HG03520 (cell line): ENCODE results near the gene ITPR2.

Source experiments
- ATAC-seq: cut with Tn5 transposase; IDR thresholded peaks from one replicate; pipeline ENCODE4 v1.9.1; 2021; ENCODE audit warnings: mild to moderate bottlenecking, moderate library complexity; ENCODE audit not compliant: unreplicated experiment

The ITPR2 gene

GRCh38 chr12:26711569-26711968 is 121.4 kb downstream of the ITPR2 start:
- no peak for ATAC-seq

- ATAC-seq, result no peak
Measured at GRCh38 chr12:26711072-26711471, 121.9 kb downstream of the ITPR2 start.

- no peak for ATAC-seq
Measured at GRCh38 chr12:26705851-26706250, 127.1 kb downstream of the ITPR2 start.

DNA sequence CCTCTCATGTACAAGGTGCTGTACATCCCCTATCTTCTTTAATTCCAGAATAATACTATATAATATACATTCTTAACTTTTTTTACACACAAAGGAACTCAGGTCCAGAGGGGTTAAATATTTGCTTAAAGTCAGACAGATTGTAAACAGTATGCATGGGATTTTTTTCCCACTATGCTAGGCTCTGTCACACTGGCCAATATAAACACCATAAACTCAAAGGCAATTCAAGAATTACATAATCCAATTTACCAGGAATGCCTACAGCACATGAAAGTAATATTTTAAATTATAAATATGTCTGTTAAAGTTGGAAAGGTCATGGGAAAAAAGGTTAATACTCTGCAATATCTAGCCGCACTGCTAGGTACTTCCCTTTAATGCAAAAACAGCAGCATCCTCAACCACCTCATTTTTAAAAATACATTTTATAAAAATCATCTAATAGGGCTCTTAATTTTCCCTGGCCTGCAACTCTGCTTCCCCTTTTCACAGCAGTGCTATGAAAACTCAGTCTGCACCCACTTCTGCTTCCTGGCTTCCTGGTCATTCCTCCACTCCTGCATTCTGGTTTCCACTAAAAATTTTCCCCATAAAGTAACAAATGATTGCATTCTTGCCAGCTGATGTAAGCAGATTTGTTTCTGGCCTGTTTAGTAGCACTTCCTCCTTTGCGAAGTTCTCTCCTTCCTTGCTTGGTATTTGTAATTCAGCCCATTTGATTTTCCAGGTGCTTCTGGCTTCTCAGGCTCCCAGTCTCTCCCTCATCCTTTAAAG is 128.1 kb downstream of the ITPR2 start:
- ATAC-seq, result no peak

- no peak for ATAC-seq
Measured at GRCh38 chr12:26704214-26704613, 128.8 kb downstream of the ITPR2 start.

GRCh38 chr12:26702741-26703140 is 130.3 kb downstream of the ITPR2 start:
- no peak for ATAC-seq

DNA sequence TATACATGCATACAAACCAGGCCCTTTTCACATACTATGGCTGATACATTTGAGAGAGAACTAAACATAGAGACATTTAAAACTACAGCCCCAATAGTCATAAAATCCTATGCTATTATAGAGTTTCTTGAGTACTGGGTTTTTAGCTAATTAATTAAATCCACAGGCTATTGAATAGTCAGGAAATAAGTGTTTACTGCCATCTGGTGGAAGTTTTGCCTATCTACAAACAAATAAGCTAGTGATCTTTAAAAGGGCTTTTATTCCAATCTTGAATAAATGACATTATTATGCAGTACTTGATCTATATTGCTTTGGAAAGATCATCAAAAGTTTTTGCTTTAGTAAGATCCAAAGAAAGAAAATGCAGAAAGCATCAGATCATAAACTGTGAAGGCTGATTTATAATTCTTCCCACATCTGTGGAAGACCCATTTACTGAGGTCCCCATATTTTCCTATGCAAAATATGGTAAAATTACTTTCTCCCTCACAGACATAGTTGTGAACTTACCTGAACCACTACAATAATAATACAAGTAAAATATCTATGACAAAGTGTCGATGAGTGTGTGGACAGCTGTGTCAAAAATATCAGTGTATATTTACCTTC is 131.3 kb downstream of the ITPR2 start:
- ATAC-seq, result no peak

DNA sequence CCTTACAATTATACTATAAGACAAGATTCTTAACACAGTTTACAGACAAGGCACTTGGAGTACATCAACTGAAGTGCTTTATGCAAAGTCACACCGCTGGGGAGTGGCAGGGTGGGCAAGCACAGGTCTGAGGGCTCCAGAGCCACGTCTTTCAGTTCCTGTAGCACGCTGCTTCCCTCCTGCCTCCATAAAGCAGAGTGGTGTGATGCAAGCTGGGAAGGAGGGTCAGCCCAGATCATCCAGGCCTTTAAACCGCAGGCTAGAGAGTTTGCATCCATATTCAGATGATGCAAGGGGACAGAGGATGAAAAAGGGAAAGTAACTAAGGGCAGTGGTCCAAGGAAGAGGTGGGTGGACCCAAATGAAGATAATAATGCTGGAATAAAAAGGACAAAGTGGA is 132.6 kb downstream of the ITPR2 start:
- no peak for ATAC-seq

DNA sequence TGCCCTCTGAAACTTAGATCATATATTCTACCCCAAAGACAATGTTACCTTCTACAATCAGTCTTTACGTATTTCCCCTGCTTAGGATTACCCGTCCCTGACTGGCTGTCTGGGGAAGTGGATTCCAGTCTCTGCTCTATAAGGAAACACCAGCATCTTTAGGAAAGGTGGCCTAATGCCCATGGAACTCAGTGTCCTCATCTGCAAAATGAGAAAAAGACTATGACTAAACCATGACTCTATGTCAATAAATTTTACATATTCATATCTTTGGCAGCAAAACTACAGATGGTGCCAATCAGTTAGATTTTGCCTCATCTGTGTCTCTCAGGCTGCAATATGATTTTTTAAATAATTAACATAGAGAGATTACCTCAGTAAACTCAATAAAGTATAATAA is 133.8 kb downstream of the ITPR2 start:
- no peak for ATAC-seq

GRCh38 chr12:26698186-26698585 is 134.8 kb downstream of the ITPR2 start:
- no peak for ATAC-seq

GRCh38 chr12:26697217-26697616 is 135.8 kb downstream of the ITPR2 start:
- no peak for ATAC-seq

GRCh38 chr12:26696613-26697092 is 136.3 kb downstream of the ITPR2 start:
- no peak for ATAC-seq

GRCh38 chr12:26696048-26696612 is 136.9 kb downstream of the ITPR2 start:
- ATAC-seq, result no peak

DNA sequence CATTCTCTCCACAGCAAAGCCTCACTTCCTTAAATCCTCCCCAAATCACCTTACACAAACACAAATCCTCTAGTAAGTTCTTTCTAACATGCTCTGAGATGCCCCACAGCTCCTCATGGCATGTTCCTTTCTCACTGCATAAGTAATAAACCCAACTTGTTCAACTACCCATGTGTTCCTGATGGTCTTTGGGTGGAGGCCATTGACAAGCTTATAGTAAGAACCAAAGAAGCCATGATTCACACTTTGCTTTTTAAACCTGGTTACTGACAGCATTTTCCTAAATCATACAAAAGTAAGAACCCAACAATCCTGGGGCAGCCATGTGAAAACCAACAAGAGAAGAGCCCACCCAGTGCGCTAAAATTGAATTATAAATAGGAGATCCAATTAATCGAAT is 138.6 kb downstream of the ITPR2 start:
- ATAC-seq, result no peak

DNA sequence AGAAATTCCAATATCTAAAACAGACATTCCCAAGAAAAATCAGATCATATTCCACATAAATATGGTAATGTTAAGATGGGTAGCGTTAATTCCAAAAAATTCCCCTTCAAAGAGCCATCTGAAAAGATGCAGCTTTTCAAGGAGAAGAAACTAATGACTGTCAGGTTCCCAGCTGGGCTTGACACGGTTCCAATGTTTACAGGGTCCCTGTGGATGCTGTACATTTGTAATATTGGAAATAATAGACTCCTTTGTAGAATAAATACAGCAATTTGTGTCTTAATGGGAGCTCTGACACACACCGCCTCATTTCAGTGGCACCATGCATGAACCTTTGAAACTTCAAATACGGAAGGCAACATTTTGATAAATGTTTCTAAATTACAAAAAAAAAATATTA is 140.6 kb downstream of the ITPR2 start:
- no peak for ATAC-seq

GRCh38 chr12:26691234-26691970 is 141.6 kb downstream of the ITPR2 start:
- ATAC-seq, result no peak

DNA sequence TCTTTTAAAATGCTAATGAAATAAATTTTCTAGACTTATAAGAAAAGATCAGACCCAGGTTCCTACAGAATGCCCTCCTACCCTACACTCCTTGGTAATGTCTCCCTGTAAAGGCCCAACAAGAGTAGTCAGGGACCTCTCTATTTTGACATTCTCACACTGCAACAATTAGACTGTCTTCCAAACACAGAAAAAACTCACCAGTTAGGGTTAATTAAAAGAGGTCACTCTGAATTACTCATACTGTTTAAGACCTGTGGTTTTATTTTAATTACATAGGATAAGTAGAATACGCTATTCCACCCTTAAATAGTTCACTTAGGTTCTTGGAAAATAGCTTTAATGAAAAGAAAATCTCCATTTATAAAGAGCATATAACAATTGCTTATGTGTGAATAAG is 142.4 kb downstream of the ITPR2 start:
- no peak for ATAC-seq

DNA sequence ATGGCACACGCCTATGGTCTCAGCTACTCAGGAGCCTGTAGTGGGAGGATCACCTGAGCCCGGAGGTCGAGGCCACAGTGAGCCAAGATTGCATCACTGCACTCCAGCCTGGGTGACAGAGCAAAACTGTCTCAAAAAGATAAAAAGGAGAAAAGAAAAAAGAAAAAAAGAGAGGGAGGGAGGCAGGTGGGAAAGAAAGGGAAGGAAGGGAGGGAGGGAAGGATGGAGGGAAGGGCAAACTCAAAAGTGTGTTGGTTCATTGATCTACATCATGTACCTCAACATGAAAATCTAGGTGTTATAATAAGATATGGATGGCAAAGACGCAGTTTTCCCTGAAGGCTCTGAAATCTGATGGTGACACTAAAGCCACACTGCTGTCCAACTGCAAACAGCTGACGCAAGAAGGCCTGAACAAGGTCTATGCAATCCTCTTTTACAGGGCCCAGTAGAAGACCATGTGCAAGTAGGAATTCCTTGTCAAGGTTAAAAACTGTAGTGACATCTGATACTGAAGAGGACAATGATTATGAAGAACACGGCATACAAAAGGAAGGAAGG is 143.6 kb downstream of the ITPR2 start:
- ATAC-seq, result no peak

DNA sequence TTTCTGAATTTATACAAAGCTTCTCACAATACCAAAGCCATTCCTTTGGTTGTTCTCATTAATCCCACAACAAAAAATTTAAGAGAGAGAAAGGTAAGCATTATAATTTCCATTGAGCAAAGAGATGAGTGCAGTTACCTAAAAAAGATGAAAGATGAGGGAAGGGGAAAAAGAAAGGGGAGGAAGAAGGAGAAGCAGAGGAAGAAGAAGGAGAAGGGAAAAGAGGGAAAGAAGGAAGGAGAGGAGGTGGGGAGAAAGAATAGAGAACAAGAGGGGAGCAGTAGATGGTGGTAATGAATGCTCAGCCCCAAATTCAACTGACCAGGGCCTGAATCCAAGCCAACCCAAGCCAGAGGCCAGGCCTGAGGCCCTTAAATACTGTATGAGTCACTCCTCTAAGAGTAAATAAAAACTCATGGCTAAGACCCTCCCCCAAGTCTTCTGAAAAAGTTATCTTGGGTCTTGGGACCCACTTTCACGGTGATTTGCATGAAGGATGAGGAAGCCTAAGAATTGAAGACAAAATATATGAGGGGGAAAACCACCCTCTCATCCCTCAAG is 144.6 kb downstream of the ITPR2 start:
- ATAC-seq, result no peak

GRCh38 chr12:26686408-26686807 is 146.6 kb downstream of the ITPR2 start:
- no peak for ATAC-seq

DNA sequence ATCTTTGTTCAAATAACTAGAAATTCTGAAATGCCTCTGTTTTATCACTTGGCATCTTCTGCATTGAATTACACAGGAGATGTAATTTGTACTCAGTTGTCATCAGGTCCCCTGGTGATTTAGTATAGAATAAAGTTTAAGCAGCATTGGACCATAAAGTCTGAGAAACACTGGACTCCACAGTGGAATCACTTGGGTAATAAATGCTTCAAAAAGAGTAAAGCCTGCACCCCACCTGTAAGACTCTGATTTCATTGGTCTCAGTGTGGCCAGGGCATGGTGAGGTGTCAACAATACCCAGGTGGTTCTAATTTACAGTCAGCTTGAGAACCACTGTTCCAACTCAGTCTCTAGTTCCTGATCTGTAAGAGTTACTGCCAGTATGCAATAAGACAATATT is 148.9 kb downstream of the ITPR2 start:
- ATAC-seq, result no peak
